SK-N-MC (cell line): ENCODE results near the gene VSIR.

ENCODE experiments used
- EZH2 ChIP-seq: fragments of 200-600 bp; sonication (generic); IDR thresholded peaks from one replicate; pipeline ENCODE4 v1.6.1; 2017; ENCODE audit warnings: antibody characterized with exemption
- POLR2AphosphoS5 ChIP-seq: IDR thresholded peaks from 2 replicates; pipeline ENCODE4 v1.6.1; 2012; ENCODE audit warnings: mild to moderate bottlenecking, low read depth, low read length, borderline replicate concordance

DNA sequence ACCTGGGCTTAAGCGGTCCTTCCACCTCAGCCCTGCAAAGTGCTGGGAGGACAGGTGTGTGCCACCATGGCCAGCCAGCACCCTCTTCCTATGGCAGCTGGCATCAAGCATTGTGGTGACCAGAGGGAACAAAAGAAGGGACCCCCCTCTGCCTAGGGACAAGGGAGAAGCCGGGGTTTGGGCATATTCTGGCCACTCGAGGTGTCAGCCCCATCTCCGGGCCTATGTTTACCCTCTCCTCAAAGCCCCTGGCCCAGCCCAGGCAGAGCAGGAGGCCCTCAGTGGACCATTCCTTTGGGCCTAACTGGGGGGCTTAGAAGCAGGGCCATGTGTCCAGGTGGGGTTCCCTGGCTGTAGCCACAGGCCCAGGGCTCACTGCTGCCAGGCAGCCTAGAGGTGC, 23.9 kb downstream of the VSIR start:
- no peak for TF ChIP-seq POLR2AphosphoS5
- TF ChIP-seq EZH2, result no peak
